DMS 273 (cell line): ENCODE data around the gene ABI1.
"Not testable (repeated sequence)": the region's sequence is repeated elsewhere in the genome, so short reads cannot be mapped to it uniquely, and the experiment has no call there.

Experiments used
- DNase-seq: peaks from one replicate; lab custom pipeline; 2025; ENCODE audit not compliant: unreplicated experiment; lab: John Stamatoyannopoulos, UW

The ABI1 gene

DNA sequence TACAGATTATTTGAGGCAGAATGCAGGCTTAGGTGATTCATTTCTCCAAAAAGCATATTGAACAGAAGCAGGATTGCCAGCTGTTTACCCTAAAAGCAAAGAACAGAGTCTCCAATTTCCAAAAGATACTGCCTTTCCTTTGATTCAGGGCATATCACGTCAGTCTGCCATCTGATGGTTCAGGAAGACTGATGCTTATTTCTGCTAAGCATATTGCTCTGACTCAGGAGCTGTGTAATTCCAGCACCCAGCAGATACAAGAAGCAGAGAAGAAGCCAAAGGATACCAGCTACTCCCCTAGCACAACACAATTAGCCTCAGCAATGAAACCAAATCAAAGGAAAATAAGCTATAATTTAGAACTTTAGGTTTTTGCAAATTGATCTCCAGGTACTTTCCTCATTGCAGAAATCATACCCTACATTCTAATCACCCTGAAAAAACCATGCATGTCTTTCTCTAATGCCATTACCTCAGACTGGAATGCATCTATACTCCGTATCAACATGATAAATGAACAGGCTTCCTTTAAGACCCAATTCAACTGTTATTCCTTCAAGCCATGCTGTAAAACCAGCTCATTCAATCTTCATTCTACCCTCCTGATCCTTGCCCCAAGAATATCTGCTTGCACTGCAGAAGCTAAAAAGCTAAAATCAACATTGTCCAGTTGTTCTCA, 55.1 kb downstream of the ABI1 start:
- peak; percentile 41 for DNase-seq

DNA sequence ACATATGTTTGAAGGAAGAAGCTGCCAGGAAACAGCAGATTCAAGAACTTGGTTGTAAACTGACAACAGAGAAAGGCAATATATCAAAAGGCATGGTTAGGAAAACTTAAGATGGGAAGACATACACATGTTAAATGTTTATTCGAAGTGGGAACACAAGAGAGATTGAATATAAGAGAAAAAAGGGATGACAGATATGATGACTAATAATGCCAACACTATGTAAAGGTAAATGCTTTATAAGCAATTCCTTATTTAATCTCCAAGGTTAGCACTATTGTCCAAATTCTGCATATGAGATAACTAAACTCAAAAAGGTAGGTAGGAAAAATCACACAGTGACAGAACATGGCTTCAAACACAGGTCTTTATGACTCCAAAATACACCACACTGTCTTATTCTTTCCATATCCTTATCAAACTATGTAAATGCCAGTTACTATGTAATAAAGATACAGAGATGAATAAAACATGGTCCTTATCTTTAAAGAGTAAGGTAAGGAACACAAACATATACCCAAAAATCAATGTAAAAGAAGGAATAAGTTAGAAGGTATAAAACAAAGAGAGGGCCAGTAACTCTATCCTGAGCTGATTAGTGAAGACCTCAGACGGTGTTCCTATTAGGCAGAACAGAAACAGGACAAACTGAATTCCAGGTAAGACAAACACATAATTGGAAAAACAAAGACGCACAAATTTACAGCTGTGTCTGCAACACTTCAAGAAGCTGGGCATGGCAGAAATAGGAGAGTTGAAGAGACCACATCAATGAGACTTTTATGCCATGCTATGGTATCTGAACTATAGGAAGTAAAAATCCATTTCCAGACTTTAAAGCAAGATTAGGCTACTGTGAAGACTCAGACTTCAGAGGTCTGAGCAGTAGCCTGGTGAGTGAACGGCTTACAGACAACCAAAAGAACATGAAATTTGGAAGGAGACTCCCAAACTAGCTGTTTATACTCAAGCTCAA, 56.1 kb downstream of the ABI1 start:
- DNase-seq = no peak

DNA sequence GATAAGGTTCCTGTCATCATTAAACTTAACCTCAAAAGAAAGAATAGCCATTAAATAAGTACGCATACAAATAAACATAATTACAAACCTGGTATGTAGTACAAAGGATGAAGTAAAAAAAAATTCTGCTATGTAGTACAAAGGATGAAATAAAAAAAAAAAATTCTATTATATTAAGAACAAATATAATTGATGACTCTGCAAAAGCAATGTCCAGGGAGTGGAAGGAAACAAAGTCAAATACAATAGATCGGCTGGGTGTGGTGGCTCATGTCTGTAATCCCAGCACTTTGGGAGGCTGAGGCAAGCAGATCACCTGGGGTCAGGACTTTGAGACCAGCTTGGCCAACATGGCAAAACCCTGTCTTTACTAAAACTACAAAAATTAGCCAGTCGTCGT, 56.9 kb downstream of the ABI1 start:
- no peak for DNase-seq

DNA sequence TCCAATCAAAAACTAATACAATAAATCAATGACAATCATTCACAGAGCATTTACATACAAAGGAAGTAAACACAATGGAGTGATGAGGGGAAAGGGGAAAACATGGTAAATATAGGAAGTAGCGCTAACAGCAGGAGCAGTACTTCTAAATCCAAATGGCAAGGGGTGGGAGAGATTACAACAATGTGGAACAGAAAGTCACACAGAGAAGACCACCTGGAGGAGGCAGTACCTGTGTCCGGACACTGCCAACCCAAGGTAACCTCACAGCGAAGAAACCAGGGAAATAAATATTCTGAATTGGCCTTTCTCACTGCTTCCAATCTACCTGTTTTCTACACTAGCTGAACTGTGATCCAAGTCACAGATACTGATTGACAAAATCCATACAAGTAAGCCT, 58.2 kb downstream of the ABI1 start:
- DNase-seq = no peak

DNA sequence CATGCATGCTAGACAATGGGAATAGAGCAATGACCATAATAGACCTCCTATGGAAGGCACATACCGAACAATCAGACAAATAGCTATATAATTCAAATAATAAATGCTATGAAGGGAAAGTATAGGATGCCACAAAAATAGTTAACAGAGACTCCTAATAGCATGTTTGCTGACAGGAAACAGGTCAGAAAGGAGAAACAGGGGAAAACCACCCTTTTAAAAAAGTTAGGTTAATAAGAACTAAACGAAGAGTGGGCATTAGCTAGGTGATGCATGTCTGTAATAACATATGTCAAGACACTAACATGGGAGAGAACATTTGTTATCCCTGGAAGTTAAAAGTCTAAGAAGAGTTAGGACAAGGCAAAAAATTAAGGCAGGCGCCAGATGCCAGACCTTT, 58.9 kb downstream of the ABI1 start:
- DNase-seq = no peak

DNA sequence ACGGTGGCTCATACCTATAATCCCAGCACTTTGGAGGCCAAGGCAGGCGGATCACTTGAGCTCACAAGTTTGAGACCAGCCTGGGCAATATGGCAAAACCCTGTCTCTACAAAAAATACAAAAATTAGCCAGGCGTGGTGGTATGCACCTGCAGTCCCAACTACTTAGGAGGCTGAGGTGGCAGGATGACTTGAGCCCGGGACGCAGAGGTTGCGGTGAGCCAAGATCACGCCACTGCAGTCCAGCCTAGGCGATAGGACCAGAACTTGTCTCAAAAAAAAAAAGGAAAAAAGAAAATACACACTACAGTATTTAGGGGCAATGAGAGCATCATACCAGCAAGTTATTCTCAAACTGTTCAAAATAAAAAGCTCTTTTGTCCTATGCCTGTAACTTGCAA, 59.5 kb downstream of the ABI1 start:
- DNase-seq = no peak

DNA sequence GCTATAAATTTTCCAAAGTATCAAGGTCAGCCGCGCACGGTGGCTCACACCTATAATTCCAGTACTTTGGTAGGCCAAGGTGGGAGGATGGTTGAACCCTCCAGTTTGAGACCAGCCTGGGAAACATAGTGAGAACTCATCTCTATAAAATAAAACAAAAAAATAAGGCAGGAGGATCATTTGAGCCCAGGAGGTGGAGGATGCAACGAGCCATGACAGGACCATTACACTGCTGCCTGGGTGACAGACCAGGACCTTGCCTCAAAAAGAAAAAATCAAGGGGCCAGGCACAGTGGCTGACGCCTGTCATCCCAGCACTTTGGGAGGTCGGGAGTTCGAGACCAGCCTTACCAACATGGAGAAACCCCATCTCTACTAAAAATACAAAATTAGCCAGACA, 60.3 kb downstream of the ABI1 start:
- no peak for DNase-seq

DNA sequence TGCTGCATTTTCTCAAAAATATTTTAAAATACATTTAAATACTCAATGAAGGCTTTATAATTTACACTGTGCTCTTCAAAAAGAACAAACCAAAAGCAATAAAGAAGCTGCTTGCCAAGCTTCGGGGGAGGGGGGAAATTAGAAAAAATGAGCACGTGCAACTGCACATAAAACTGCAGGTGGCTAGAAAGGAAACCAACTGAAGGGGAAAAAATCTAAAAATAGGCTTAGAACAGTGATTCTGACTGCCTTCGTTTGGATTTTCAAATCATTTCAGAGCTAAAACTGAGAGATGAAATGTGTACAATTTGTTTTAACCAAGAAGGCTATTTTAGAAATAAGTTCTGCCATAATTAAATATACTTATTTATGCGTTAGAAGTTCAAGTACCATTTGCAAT, 61.4 kb downstream of the ABI1 start:
- peak; percentile 8 for DNase-seq

DNA sequence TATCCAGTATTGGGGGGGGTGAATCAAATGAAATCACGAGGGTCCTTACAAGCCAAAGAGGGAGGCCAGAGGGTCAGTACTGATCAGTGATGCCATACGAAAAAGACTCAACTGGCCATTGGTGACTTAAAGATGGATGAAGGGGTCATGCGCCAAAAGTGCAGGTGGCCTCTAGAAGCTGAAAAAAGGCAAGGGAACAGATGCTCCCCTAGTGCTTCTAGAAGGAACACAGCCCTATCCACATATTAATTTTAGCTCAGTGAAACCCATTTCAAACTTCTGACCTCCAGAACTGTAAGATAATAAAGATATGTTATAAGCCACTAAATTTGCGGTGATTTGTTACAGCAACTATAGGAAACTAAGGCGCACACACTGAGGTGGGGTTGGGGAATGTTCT, 62.5 kb downstream of the ABI1 start:
- DNase-seq = no peak

DNA sequence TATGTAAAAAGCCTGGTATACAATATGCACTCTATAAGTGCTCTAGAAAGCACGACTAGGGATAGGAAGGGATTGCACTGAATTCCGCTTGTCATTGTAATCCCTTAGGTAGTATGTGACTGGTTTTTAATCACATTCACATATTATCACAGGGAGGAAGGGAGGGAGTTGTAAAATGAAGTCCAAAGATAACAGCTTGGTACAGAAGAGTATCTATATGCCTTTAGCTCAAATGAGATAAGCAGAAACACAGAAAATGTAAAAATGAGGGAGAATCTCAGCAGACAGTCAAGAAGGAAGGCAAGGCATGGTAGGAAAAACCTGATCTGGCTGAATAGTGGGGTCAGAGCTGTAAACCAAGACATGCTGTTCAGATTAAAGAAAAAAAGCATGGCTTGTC, 63.4 kb downstream of the ABI1 start:
- DNase-seq = no peak

DNA sequence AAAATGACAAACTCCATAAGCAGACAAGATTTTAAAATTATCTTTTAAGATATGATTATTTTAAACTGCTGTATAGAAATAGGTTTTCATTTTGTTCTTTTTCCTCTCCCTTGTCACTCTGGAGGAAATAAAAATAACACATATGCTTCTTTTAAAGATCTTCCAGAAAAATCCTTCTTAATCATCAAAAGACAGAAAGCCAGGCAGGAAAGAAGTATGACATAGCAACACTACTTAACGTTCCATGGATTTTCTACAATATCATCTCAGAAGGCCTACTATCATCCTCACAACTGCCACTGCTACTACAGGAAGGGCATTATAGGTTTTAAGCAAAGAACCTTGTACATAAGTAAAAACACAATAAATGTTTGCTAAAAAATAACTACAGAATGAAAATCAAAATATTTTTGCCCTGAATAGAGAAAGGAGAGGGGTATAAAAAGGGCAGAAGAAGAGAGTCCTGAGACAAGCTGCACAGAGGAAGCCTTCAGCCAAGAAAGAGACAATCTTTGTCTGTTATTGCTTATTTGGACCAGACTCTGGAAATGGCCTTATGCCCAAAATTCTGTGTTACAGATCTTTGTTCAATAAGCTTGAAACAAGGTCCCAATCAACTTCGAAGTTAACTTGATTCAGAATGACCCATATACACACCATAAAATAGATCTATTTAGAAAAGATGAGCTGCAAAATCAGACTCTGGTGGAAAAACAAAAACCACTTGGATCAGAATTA, 67.8 kb downstream of the ABI1 start:
- DNase-seq = peak; percentile 1

DNA sequence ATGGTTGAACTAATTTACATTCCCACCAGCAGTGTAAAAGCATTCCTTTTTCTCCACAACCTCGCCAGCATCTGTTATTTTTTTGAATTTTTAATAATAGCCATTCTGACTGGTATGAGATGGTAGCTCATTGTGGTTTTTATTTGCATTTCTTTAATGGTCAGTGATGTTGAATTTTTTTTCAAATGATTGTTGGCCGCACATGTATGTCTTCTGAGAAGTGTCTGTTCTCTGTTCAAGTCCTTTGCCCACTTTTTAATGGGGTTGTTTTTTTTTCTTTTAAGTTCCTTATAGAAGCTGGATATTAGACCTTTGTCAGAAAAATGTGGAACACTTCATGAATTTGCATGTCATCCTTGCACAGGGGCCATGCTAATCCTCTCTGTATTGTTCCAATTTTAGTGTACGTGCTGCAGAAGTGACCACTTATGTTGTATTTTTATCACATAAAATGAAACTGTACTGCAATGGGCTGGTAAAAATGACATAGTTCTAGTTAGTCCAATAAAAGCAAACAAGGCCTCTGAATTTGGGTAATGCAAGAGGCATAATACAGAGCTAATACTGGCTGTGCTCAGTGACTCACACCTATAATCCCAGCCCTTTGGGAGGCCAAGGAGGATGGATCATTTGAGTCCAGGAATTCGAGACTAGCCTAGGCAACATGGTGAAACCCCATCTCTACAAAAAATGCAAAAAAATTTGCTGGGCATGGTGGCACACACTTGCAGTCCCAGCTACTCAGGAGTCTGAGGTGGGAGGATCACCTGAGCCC, 70.3 kb downstream of the ABI1 start:
- DNase-seq = no peak

DNA sequence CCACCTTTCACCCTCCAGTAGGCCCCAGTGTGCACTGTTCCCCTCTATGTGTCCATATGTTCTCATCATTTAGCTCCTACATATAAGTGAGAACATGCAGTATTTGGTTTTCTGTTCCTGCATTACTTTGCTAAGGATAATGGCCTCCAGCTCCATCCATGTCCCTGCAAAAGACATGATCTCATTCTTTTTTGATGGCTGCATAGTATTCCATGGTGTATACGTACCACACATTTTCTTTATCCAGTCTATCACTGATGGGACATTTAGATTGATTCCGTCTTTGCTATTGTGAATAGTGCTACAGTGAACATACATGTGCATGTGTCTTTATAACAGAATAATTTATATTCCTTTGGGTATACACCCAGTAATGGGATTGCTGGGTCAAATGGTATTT, 71.0 kb downstream of the ABI1 start:
- not testable (repeated sequence) for DNase-seq

DNA sequence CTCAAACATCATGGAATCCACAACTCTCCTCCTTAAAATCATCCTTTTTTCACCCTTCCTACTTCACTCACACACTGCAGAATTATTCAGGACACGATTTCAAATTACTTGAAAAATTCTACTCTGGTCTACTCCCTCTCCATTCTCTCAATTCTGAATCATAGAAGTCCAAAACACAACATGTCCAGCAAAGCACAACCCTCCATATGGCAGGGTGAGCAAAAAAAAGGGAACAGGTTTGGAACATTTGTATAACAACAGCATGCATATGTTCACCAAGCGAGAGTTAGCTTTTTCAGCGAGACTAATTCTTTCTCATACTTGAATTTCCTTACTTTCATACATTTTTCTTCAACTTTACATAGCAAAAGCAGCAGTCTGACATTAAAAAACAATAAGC, 73.4 kb downstream of the ABI1 start:
- DNase-seq = peak; percentile 49

DNA sequence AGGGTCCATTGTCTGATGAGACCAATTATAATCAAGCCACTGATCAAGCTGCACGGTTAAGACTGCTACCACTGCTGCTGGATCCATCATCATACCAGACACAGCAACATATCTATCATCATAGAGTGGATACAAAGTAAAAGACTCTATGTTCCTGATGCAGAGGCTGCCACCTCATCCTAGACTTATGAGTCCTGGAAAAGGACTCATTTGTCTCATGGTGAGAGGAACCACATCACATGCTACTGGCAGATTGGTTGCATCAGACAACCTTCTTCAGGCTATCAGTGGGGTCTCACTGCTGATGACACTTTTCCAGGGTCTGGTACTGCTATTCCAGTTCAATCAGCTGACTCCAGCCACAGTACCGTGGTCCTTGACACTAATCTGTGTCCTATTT, 79.0 kb downstream of the ABI1 start:
- no peak for DNase-seq

DNA sequence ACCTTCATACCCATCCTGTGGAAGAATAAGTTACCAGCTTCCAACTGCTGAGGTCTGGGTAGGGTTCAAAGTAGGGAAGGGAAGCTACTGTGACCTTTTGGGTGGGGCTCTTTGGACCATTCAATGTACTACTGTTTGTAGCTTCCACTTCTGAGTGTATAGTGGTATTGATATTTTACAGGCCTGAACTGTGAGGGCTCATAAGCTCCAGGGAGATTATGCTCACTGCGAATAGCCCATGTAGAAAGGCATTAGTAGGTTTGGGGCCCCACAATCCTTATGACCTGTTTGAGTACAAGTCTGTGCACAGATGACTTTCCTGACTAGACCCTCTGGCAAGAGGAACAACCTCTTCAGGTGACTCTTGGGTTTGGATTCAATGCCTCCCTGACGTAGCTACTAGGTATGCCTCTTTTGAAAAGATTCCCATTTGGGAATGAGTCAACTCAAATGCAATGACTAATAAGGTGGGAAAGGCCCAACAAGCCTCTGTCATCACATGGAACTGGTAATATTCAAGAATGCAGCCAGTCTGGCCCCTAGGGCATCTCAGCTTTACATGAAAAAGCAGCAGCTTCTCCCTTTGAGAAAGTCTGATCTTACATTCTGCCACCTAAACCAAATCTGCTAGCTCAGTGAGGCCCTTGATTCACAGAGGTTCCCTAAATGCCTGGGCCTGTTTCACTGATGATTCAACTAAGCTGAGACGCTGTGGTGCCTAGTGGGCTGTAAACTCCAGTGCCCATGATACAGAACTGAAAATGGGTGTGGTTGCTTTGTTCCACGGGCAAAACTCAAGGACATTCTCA, 79.8 kb downstream of the ABI1 start:
- no peak for DNase-seq

DNA sequence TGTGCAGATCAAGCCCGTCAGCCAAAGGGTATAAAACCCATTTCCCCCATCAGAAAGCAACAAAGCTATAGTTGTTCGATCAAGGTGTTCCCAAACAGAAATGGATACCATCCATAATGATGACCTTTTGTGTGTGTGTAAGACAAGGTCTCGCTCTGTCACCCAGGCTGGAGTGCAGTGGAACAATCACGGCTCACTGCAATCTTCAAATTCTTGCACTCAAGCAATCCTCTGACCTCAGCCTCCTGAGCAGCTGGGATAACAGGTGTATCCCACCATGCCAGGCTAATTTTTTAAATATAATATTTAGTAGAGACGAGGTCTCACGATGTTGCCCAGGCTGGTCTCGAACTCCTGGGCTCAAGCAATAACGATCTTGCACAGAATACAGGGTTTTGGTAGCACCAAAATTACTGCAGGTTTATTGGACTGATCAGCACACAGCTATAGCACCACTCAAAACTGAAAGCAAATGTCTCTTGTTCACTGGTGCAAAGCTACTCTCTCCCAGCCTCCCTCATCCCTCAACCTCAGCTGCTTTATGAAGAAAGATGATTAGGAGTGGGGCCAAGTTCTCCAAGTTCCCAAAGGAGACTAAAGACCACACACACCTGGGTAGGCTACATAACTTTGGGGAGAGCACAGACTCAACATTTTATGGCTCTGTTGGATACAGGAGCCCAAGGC, 80.5 kb downstream of the ABI1 start:
- DNase-seq = no peak

DNA sequence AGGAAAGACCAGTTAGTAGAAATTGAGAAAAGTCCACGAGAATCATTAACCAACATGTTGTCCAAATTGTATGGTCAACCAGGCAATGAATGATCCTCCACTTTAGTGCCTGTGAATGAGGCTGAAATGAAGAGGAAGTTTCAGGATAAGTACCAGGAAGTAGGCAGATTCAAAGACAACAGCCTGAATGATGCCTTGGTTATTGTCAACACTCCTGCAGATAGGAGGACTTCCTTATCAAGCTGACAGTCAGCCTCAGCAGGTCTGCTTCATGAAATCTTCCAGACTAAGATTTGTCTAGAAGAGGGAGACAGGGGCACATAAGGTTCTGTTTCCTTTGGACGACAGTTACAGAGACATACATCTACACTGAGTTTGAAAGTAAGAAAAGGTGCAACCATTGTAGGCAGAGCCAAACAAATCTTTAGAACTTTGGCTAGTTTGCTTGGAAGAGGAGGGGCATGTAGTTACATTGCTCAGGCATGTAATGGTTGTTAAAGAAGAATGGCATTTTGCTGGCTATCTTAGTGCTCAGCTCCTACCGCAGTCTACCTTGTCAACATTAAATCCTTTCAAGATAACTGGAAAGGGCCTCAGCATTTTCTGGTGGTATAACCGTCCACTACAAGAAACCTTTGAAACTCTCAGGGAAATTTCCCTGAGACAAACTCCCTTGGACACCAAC, 81.4 kb downstream of the ABI1 start:
- no peak for DNase-seq

DNA sequence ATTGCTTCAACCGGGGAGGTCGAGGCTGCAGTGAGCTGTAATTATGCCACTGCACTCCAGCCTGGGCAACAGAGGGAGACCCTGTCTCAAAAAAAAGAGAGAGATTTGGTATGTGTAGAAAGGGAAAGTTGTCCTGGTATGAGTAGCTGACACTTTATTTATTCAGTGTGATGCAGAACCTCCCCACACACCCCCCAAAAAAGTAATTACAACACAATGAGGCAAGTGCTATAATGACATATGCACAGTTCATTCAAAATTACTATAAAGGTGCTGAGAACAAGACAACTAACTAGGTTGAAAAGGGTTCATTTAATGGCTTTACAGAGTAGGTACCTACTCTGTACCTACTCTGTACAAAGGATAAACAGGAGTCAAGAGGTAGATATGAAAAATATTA, 83.1 kb downstream of the ABI1 start:
- DNase-seq = no peak
